VCaP (cell line): Measurements from ENCODE around the gene SPTBN4.

Source experiments
- H3K27ac ChIP-seq: fragments of 450-650 bp; 2 replicates; pipeline ENCODE4 v1.5.1; 2017
- CTCF ChIP-seq: fragments of 450-650 bp; conservative IDR thresholded peaks from 2 replicates; pipeline ENCODE4 v1.5.1; 2017; ENCODE audit warnings: mild to moderate bottlenecking, moderate library complexity

Gene SPTBN4

GRCh38 chr19:40444000-40444824 is 22.6 kb upstream of the SPTBN4 start, which contains the start of gene SERTAD3:
SERTAD3 (minus strand) TSS chr19:40444335; CDS start chr19:40442080, 2,255 bp downstream.
- TF ChIP-seq CTCF, result no peak
- peak within 1 kb of the TSS; percentile 94 for H3K27ac ChIP-seq

- TF ChIP-seq CTCF, result peak; percentile 27; the same call in 1 of the 2 replicates
- peak overlapping the region; percentile 94 for H3K27ac ChIP-seq
These were observed 21.9 kb upstream of the SPTBN4 start for GRCh38 chr19:40444825-40445312.

- no peak for TF ChIP-seq CTCF
- H3K27ac ChIP-seq, result peak overlapping the region; percentile 94
These were observed 21.0 kb upstream of the SPTBN4 start for GRCh38 chr19:40445780-40446262.

- no peak for TF ChIP-seq CTCF
- H3K27ac ChIP-seq, result peak overlapping the region; percentile 94; the same call in 1 of the 2 replicates
These were observed 20.5 kb upstream of the SPTBN4 start for GRCh38 chr19:40446263-40446784.

- no peak for TF ChIP-seq CTCF
These were observed 17.3 kb upstream of the SPTBN4 start for GRCh38 chr19:40449506-40449905.

GRCh38 chr19:40450664-40451063 is 16.1 kb upstream of the SPTBN4 start:
- H3K27ac ChIP-seq, result no peak overlapping the region
- no peak for TF ChIP-seq CTCF

More at GRCh38 chr19:40449506-40449905, 17.3 kb upstream of the SPTBN4 start:
- no peak overlapping the region for H3K27ac ChIP-seq

- H3K27ac ChIP-seq, result no peak overlapping the region
These were observed 14.8 kb upstream of the SPTBN4 start for GRCh38 chr19:40452016-40452415.

More at GRCh38 chr19:40452016-40452415, 14.8 kb upstream of the SPTBN4 start:
- TF ChIP-seq CTCF, result no peak
